Activated gamma-delta T cell treated with anti-CD3 and anti-CD28 coated beads, Interleukin-2, amount 50 U/mL, for 16 hours (primary cell): ENCODE results near the gene ESYT2.
"Not testable (repeated sequence)": the region's sequence is repeated elsewhere in the genome, so short reads cannot be mapped to it uniquely, and the experiment has no call there.

Experiments
- DNase-seq: peaks from one replicate; pipeline ENCODE4 v3.0.0-alpha.2; 2020; ENCODE audit warnings: low read depth

The ESYT2 gene, protein sequence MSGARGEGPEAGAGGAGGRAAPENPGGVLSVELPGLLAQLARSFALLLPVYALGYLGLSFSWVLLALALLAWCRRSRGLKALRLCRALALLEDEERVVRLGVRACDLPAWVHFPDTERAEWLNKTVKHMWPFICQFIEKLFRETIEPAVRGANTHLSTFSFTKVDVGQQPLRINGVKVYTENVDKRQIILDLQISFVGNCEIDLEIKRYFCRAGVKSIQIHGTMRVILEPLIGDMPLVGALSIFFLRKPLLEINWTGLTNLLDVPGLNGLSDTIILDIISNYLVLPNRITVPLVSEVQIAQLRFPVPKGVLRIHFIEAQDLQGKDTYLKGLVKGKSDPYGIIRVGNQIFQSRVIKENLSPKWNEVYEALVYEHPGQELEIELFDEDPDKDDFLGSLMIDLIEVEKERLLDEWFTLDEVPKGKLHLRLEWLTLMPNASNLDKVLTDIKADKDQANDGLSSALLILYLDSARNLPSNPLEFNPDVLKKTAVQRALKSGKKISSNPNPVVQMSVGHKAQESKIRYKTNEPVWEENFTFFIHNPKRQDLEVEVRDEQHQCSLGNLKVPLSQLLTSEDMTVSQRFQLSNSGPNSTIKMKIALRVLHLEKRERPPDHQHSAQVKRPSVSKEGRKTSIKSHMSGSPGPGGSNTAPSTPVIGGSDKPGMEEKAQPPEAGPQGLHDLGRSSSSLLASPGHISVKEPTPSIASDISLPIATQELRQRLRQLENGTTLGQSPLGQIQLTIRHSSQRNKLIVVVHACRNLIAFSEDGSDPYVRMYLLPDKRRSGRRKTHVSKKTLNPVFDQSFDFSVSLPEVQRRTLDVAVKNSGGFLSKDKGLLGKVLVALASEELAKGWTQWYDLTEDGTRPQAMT

DNA sequence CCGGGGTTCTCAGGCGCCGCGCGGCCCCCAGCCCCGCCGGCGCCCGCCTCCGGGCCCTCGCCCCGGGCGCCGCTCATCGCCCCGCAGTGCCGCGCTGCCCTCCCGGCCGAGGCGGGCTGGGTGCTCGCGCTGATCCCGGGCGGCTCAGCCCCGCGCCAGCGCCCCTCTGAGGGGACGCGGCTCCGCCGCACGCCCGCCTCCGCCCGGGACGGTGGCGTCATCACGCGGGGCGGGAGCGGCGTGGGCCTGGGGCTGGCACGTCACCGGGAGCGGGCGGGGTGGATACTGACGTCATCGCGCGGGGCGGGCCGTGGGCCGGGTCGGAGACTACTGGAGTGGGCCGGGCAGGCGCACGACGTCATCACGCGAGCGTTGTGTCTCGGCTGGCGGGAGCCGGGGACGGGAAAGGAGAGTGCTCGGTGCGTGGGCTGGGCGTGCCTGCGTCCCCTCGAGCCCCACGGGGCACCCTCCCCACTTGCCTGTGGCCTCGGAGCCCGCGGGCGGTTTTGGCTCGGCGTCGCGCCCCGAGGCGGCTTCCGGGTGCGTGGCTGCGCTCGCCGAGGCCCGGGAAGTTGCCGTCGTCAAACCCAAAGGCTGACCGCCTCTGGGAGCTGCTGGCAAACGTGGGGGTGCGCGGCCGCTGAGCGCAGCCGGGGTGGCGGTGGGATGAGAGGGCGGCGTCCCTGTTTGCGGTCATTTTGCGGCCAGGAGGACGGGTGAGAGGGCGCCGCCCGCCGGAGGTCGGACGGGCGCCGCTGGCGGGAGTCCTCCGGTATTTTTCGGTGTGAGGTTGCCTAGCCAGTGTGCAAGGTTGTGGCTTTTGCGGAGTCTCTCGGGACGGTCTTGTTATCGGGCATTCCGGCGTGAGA lies at the start of gene ESYT2:
Gene ESYT2, minus strand, starts transcription at position 168 of the 869 bp plus-strand sequence. Its CDS starts 91 bp downstream, at position 77.
- DNase-seq: peak; percentile 99

DNA sequence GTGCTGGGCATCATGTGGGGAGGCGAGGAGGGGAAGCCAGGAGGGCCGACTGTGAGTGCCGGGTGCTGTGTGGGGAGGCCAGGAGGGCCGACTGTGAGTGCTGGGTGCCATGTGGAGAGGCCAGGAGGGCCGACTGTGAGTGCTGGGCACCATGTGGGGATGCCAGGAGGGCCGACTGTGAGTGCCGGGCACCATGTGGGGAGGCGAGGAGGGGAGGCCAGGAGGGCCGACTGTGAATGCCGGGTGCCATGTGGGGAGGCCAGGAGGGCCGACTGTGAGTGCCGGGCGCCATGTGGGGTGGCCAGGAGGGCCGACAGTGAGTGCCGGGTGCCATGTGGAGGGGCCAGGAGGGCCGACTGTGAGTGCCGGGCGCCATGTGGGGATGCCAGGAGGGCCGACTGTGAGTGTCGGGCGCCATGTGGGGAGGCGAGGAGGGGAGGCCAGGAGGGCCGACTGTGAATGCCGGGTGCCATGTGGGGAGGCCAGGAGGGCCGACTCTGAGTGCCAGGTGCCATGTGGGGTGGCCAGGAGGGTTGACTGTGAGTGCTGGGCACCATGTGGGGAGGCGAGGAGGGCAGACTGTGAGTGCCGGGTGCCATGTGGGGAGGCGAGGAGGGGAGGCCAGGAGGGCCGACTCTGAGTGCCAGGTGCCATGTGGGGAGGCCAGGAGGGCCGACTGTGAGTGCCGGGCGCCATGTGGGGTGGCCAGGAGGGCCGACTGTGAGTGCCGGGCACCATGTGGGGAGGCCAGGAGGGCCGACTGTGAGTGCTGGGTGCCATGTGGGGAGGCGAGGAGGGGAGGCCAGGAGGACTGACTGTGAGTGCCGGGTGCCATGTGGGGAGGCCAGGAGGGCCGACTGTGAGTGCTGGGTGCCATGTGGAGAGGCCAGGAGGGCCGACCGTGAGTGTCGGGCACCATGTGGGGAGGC lies 49.1 kb upstream of the ESYT2 start:
- DNase-seq: not testable (repeated sequence)

DNA sequence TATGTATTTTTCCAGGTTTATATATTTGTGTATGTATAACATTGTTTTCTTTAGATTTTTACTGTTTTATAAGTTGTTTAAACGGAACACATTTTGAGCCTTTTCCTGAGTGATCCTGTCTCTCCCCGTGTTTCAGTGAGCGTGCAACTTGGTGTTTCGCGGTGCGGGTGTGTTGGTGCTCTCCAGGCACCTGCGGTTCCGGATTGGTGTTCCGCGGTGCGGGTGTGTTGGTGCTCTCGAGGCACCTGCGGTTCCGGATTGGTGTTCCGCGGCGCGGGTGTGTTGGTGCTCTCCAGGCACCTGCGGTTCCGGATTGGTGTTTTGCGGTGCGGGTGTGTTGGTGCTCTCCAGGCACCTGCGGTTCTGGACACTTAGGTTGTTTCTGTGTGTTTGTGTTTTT lies 47.7 kb upstream of the ESYT2 start:
- DNase-seq: no peak

GRCh38 chr7:158869876-158870275 lies 40.6 kb upstream of the ESYT2 start:
- no peak for DNase-seq

DNA sequence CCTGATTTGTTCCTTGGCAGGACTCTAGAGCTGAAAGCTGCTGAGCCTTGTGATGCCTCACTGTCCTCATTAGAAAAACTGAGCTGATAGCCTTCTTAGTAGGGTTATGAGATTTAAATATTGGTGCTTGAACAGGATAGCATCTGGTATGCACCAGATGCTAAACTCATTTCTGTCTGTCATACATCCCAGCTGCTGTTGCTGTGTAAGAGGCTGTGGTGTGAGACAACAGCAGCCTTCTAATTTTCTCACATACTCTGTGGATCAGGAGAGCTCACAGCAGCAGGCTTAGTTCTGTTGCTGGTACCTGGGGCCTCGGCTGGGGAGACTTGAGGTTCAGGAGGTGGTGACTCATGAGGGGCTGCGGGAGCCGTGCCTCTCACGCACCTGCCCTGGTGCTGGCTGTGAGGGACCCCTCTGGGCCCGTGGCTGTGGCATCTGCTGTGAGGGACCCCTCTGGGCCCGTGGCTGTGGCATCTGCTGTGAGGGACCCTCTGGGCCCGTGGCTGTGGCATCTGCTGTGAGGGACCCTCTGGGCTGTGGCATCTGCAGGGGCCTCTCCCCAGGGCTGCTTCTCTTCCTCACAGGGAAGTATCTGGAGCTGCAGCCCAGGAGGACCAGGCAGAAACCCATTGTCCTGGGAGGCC lies 39.6 kb upstream of the ESYT2 start:
- DNase-seq: no peak

- no peak for DNase-seq
Observed at GRCh38 chr7:158867214-158867984, 38.1 kb upstream of the ESYT2 start.

DNA sequence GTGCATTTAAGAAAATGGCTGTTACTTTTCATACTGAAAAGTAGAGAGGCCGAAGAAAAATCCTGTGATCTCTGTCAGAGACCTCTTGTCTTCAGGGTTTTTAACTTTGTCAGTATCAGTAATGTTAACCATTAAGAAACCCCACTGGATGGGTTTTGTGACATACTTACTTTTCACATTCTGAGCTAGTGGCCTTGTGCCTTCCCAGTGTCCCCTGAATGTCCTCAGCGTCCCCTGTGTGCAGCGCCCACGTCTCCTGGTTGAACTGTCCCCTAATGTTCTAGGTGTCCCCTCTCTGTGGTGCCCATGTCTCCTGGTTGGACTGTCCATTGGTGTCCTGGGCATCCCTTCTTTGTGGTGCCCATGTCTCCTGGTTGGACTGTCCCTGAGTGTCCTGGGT lies 36.7 kb upstream of the ESYT2 start:
- DNase-seq: no peak

GRCh38 chr7:158865462-158865922 lies 36.2 kb upstream of the ESYT2 start:
- no peak for DNase-seq

DNA sequence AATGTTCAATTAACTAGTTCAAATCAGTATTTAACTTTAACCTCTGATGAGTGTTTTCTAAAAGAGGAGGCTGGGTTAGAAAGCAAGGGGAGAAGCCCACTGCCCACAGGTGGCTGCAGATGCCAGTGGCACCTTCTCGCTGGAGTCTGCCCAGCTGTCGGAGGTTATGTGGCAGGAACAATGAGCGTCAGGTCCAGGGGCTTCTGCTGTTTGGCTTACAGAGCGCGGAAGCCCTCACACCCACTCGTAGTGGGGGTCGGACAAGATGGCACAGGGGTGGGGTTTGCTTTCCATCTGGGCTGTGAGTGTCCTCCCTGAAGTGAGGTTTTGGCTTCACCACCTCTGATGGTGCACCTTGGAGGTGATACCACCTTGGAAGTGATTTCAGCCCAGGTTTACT lies 35.5 kb upstream of the ESYT2 start:
- no peak for DNase-seq

DNA sequence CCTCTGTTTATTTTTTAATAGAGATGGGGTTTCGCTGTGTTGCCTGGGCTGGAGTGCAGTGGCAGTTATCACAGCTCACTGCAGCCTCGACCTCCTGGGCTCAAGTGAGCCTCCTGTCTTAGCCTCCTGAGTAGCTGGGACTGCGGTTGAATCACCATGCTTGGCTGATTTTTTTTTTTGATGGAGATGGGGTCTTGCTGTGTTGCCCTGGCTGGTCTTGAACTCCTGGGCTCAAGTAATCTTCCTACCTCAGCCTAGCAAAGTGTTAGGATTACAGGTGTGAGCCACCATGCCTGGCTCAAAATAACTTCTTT lies 35.2 kb upstream of the ESYT2 start:
- no peak for DNase-seq

GRCh38 chr7:158863611-158864506 lies 34.5 kb upstream of the ESYT2 start:
- no peak for DNase-seq

GRCh38 chr7:158862985-158863610 lies 33.8 kb upstream of the ESYT2 start:
- DNase-seq: not testable (repeated sequence)

DNA sequence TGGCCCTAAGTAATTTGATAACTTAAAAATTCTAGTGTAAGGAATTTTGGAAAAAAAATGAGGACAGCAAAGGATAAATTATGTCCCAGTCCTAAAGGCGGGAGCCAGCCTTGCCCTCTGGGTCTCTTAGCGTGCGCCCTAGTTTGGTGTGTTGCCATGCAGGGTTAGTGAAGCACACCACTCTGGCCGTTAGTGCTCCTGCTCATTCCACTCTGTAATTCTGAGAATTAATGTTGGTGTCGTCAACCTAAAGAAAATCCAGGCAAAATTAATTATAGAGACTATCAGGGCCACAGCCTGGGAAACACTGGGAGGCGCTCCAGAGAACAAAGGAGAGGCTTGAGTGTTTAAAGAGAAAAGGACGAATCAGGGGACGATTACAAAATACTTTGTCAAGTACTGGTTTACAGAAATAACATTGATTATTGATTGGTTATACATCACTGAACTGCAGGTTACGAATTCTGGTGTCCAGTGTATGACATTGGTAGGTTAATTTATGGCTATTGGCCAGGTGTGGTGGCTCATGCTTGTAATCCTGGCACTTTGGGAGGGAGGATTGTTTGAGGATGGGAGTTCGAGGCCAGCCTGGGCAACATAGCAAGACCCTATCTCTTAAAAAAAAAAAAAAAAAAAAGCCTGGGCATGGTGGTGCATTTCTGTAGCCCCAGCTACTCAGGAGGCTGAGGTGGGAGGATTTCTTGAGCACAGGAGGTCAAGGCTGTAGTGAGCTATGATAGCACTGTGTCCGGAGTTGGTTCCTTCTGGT lies 32.8 kb upstream of the ESYT2 start:
- DNase-seq: no peak

DNA sequence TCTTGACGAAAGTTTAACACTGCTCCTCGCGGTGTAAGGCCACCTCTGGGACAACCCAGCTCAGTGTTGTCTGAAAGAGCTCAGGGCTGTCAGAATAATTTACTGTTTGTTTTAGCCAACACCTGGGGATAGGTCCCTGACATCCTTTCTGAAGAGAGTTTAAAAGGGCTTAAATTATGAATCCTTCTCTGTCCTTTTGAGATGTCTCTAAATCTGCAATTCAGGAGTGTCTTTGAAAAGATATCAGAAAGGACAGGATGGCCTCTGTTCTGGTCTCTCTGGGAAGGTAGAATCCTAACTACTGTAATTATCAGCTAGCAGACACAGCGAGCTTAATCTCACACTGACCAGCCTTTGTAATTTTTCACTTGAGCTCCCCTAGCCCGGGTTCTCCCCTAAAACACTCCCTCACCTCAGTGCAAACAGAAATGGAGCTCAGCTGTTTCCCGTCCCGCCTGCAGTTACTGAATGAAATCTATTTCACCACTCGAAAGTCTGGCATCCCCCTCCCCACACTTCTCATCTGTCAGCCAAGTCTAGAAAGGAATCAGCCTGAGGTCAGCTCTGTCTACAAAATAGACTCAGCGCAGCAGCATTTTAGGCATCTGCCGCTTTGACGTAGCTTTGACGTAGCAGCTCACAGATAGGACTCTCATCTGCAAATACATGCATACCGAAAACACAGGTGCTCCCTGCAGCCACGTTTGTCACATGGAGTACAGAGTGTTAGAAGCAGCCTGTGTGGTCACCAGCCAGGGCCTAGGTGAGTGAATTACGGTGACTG lies 31.9 kb upstream of the ESYT2 start:
- no peak for DNase-seq

GRCh38 chr7:158860394-158860793 lies 31.1 kb upstream of the ESYT2 start:
- no peak for DNase-seq
